GM18507 (cell line): ENCODE results near the gene NCOA6.
"Not testable (repeated sequence)": the region's sequence is repeated elsewhere in the genome, so short reads cannot be mapped to it uniquely, and the experiment has no call there.

ENCODE experiments used
- DNase-seq: peaks from one replicate; pipeline ENCODE4 v3.0.0; 2011; ENCODE audit warnings: low read depth; ENCODE audit not compliant: insufficient read length; ENCODE audit errors: extremely low spot score
- FAIRE-seq: peaks from 2 replicates; lab custom pipeline; 2011; peaks lifted over from hg19 to GRCh38; lab: Jason Lieb, UNC

Gene NCOA6

GRCh38 chr20:34834459-34834893 is 9.0 kb upstream of the NCOA6 start:
- FAIRE-seq = peak; percentile 69
- DNase-seq = no peak

GRCh38 chr20:34831936-34832335 is 6.5 kb upstream of the NCOA6 start:
- DNase-seq = no peak
- no peak for FAIRE-seq

DNA sequence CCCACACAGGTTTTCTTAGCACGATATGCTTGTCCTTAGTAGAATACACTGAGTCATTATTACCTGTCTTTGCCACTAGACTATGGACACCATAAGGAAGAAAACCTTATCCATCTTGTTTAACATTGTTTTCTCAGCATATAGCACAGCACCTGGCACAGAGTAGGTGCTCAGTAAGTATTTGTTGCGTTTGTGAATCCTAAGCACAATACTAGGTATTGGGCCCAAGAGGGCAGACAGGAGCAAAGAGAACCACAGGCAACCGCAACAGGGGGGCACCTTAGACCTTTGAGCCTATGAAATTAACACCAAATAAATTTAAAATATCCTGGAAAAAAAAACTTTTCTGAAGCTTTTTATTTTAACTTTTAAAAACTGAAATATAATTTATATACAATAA is 3.7 kb upstream of the NCOA6 start:
- no peak for DNase-seq
- no peak for FAIRE-seq

DNA sequence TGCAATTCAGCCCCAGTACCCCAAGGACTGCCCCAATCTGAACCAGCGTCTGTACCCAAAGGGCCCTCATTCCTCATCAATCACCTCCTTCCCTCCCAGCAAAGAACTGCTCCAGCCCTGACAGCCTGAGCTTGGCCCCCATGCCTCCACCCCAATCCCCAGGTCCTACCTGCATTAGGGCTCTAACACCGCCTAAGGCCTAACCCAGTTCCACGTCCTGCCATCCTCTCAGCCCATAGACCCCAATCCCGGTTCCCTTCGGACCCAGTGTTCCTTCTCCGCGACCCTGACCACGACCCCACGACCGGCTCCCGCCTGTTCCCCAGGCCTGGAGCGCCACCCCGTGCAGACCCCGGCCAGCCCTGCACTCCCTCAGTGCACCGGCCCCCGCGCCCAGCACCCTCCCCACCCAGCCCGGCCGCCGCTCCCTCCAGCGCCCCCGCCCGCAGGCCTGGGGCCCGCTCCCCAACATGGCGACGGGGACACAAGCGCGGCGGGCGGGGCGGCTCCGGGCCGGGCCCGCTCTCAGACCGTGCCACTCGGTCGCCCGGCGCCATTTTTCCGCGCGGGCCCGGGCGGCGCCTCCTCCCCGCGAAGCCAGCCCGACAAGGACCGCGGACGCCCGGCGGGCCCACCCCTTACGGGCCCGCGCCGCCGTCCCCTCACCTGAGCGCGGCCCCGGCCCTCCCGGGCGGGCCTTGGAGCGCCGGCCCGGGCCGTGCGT is 483 bp downstream of the NCOA6 start:
- no peak for FAIRE-seq
- peak; percentile 58 for DNase-seq

DNA sequence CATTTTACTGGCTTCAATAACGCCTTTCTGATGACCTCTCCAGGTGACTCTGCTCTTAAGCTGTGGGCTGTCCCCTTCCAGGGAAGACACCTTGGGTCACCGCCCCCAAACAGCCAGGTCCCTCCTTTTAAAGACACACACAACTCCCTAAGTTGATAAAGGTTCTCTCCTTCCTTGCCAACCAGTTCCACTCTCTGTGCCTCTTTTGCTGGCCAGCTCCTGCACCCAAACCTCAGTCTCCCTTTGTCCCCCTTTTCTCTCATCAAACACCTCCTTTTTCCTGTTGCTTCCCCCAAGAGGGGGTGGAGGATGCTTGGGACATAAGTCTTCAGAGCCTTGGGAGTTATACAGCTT is 1.0 kb downstream of the NCOA6 start:
- peak; percentile 94 for FAIRE-seq
- peak; percentile 54 for DNase-seq

DNA sequence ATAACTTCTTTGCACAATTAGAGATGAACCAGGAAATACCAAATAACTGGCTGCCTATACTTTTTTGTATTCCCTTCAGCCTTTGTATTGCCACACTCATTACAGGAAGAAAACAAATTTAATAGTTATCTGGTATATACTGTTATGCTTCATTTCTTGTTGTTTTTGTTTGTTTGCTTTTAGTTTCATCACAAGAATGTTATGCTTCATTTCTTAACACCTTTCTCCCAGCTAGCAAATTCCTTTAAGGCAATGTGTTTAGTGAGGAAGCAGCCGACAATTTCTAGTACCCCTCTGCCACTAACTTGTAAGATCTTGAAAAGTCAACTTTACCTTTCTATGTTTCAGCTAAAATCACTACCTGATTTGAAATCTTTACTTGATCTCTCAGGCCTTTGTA is 1.4 kb downstream of the NCOA6 start:
- DNase-seq (no peak), FAIRE-seq (no peak)

- DNase-seq (no peak), FAIRE-seq (no peak)
Observed at GRCh38 chr20:34820805-34821578, 4.5 kb downstream of the NCOA6 start.

DNA sequence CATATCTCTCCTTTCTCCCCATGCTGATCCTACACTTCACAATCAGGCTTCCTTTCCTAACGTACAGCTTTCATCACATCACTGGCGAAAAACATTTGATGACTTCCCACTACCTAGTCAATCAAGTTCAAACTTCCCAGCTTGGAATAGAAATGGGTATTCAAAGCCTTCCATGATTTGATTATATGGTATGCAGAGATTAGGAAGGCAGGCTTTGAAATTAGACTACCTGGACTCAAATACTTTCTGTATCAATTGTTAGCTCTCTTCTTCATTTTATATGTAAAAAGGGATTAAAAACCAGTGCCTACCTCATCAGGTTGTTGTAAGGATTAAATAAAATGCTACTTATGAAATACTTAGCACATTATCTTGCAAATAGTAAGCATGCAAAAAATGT is 7.7 kb downstream of the NCOA6 start:
- no peak for FAIRE-seq
- no peak for DNase-seq

DNA sequence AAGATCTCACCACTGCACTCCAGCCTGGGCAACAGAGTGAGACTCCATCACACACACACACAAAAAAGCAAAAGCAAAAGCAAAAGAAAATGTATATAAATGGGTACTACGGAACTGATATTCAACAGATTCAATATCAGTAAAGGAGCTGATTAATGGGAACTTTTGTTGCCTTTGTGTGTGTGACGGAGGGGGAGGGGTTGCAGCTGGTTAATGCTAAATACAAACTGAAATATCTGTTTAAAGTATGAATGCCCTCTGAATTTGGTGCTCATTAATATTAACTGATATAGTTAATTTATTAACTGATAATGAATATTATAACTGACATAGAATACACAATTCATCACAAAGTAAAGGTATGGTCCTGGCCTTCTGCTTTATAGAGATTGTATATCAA is 8.4 kb downstream of the NCOA6 start:
- DNase-seq = no peak
- no peak for FAIRE-seq

- DNase-seq (no peak), FAIRE-seq (no peak)
Observed at GRCh38 chr20:34815636-34816035, 9.8 kb downstream of the NCOA6 start.

- DNase-seq (no peak), FAIRE-seq (no peak)
Observed at GRCh38 chr20:34808583-34808982, 16.9 kb downstream of the NCOA6 start.

DNA sequence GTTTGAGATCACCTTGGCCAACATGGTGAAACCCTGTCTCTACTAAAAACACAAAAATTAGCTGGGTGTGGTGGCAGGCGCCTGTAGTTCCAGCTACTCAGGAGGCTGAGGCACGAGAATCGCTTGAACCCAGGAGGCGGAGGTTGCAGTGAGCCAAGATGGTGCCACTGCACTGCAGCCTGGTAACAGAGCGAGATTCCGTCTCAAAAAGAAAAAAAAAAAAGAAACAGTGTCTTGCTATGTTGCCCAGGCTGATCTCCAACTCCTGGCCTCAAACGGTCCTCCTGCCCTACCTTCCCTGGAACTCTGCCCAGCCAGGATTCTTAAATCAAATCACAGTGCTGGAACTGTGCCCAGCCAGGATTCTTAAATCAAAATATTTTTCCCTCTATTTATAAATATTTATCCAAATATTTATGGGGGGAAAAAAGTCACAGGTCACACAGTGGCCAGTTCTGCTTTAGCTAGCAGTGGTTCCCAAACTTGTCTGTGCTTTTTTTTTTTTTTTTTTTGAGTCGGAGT is 17.4 kb downstream of the NCOA6 start:
- DNase-seq, FAIRE-seq: not testable (repeated sequence)

GRCh38 chr20:34806255-34806654 is 19.2 kb downstream of the NCOA6 start:
- DNase-seq (no peak), FAIRE-seq (no peak)

- FAIRE-seq (no peak), DNase-seq (no peak)
Observed at GRCh38 chr20:34798871-34799270, 26.6 kb downstream of the NCOA6 start.

DNA sequence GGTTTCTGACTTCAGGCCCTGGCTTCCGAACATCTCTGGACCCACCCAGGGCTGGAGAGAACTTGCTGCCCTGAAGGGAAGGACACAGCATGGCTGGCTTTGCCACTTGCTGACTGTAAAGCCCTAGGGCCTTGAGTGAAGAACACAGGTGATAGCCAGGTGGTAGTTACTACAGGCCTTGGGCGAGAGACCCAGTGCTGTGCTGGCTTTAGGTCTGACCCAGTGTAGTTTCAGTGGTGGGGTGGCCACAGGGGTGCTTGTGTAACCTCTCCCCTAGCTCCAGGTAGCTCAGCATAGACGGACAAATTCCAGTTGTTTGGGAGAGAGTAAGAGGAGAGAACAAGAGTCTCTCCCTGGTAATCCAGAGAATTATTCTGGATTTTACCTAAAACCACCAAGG is 27.1 kb downstream of the NCOA6 start:
- DNase-seq (no peak), FAIRE-seq (no peak)

DNA sequence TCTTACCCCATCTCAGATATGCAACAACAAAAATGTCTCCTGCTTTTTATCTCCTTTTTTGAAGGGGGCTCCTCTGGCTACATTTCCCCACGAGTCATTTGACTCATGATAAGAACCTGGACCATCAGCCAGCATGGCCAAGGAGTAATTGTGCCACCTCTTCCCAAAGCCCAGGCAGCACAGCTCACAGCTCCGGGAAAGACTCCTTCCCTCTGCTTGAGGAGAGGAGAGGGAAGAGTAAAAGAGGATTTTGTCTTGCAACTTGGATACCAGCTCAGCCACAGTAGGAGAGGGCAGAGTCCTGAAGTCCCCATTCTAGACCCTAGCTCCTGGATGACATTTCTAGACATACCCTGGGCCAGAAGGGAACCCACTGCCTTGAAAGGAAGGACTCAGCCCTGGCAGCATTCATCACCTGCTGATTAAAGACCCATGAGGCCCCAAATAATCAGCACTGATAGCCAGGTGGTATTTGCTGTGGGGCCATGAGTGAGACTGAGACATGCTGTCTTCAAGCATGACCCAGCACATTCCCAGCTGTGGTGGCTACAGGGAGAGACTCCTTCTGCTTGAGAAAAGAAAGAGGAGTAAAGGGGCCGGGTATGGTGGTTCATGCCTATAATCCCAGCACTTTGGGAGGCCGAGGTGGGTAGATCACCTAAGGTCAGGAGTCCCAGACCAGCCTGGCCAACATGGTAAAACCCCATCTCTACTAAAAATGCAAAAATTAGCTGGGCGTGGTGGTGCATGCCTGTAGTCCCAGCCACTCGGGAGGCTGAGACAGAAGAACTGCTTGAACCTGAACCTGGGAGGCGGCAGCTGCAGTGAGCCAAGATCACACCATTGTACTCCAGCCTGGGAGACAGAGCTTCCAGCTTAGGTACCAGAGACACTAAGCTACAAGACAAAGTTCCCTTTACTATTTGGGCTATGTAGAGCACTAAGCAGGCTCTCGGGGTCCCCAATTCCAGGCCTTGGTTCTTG is 28.1 kb downstream of the NCOA6 start:
- no peak for DNase-seq

DNA sequence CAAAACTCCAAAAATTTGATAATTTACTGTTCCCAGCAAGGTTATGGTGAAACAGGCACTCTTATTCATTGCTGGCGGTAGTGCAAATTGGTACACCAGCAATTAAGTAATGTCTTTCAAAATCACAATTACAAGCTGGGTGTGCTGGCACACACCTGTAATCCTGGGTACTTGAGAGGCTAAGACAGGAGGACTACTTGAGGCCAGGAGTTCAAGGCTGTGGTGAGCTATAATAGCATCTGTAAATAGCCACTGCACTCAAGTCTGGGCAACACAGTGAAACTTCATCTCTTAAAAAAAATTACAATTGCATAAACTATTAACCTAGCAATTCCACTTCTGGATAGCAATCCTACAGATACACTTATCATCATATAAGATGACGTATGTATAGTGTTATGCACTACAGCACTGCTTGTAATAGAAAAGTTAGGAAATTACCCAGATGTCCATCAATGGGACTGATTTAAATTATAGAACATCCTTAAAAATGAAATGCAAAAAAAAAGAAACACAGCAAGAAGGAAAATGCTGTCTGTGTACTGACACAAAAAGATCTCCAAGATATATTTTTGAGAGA is 31.4 kb downstream of the NCOA6 start:
- no peak for FAIRE-seq
- no peak for DNase-seq

More for the DNA sequence above, 28.1 kb downstream of the NCOA6 start:
- no peak for FAIRE-seq

- FAIRE-seq = no peak
- DNase-seq = no peak
Observed at GRCh38 chr20:34792687-34793363, 32.6 kb downstream of the NCOA6 start.
